ENCODE results near the gene NKX1-1.
"Not testable (repeated sequence)": the region's sequence is repeated elsewhere in the genome, so short reads cannot be mapped to it uniquely, and the experiment has no call there.

DNA sequence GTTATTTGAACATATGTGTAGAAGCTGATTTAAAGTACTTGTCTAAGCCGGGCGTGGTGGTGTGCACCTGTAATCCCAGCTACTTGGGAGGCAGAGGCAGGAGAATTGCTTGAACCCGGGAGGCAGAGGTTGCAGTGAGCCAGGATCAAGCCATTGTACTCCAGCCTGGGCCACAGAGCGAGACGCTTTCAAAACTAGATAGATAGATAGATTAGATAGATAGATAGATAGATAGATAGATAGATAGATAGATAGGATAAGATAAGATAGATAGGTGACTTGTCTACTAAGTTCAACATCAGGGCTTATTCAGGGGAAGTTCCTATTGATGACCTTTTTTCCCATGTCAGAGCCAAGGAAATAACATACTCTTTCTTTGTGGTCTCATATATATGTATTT lies 12.9 kb downstream of the NKX1-1 start:
- TF ChIP-seq, protein P1, sequence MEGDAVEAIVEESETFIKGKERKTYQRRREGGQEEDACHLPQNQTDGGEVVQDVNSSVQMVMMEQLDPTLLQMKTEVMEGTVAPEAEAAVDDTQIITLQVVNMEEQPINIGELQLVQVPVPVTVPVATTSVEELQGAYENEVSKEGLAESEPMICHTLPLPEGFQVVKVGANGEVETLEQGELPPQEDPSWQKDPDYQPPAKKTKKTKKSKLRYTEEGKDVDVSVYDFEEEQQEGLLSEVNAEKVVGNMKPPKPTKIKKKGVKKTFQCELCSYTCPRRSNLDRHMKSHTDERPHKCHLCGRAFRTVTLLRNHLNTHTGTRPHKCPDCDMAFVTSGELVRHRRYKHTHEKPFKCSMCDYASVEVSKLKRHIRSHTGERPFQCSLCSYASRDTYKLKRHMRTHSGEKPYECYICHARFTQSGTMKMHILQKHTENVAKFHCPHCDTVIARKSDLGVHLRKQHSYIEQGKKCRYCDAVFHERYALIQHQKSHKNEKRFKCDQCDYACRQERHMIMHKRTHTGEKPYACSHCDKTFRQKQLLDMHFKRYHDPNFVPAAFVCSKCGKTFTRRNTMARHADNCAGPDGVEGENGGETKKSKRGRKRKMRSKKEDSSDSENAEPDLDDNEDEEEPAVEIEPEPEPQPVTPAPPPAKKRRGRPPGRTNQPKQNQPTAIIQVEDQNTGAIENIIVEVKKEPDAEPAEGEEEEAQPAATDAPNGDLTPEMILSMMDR (IDR thresholded peaks at IDR 0.05), result not testable (repeated sequence)
- TF ChIP-seq POLR2A (IDR thresholded peaks at IDR 0.05), result not testable (repeated sequence)
